GM21423 (cell line): Measurements from ENCODE around the gene DACT2.
"Not testable (repeated sequence)": the region's sequence is repeated elsewhere in the genome, so short reads cannot be mapped to it uniquely, and the experiment has no call there.

Source experiments
- ATAC-seq: cut with Tn5 transposase; IDR thresholded peaks from one replicate; pipeline ENCODE4 v1.9.1; 2021; ENCODE audit warnings: mild to moderate bottlenecking, moderate library complexity; ENCODE audit not compliant: unreplicated experiment

Gene DACT2

GRCh38 chr6:168269455-168270243 is 49.9 kb downstream of the DACT2 start:
- no peak for ATAC-seq

- no peak for ATAC-seq
Measured at GRCh38 chr6:168268755-168269154, 50.8 kb downstream of the DACT2 start.

- ATAC-seq, result not testable (repeated sequence)
Measured at GRCh38 chr6:168267779-168268178, 51.8 kb downstream of the DACT2 start.

GRCh38 chr6:168265827-168266815 is 53.5 kb downstream of the DACT2 start:
- ATAC-seq, result no peak

GRCh38 chr6:168265394-168265793 is 54.2 kb downstream of the DACT2 start:
- no peak for ATAC-seq

- no peak for ATAC-seq
Measured at GRCh38 chr6:168264593-168265335, 54.8 kb downstream of the DACT2 start.

GRCh38 chr6:168263351-168263905 is 56.1 kb downstream of the DACT2 start:
- ATAC-seq, result no peak

- no peak for ATAC-seq
Measured at GRCh38 chr6:168261234-168261633, 58.3 kb downstream of the DACT2 start.

GRCh38 chr6:168260420-168260987 is 59.1 kb downstream of the DACT2 start:
- ATAC-seq, result no peak

GRCh38 chr6:168258795-168259194 is 60.8 kb downstream of the DACT2 start:
- no peak for ATAC-seq

- no peak for ATAC-seq
Measured at GRCh38 chr6:168256940-168257339, 62.6 kb downstream of the DACT2 start.
